IMR-90 (cell line): ENCODE measurements around the gene LATS1. TPM values are rescaled to one million over a fixed set of nuclear protein-coding genes. Genes with fewer than 3 reads are reported as not detected.
A peak's percentile ranks its signal among the peaks of the same experiment; 100 is the strongest.

Source experiments
- ATAC-seq: fragments of 200-7000 bp; cut with Tn5 transposase; 2 replicates; pipeline ENCODE4 v1.9.1; 2020; ENCODE audit warnings: low read depth, mild to moderate bottlenecking, moderate library complexity
- BruUV-seq: library from RNA; stranded (reverse); fragments of 400-500 nt; replicated peaks from 2 replicates; lab custom pipeline; 2021; lab: Mats Ljungman, UMichigan
- CTCF ChIA-PET: fragments of 300-600 bp; formaldehyde crosslinking; extraction: SDS; loops from one replicate; lab custom pipeline; 2021; ENCODE audit warnings: antibody characterized with exemption; lab: Yijun Ruan, JAX
- POLR2A ChIA-PET: fragments of 300-600 bp; sonication (Branson Sonifier 250); formaldehyde crosslinking; loops from one replicate; lab custom pipeline; 2022; ENCODE audit warnings: antibody characterized with exemption; ENCODE audit not compliant: unreplicated experiment; lab: Charles Lee
- DNase-seq: peaks from one replicate; pipeline ENCODE4 v3.0.0; 2013
- H2AFZ ChIP-seq: replicated peaks from 2 replicates; pipeline ENCODE3; 2013; ENCODE audit warnings: low read length, mild to moderate bottlenecking; ENCODE audit not compliant: poor library complexity
- H2AK5ac ChIP-seq: 2 replicates; pipeline ENCODE4 v1.6.1; 2013; ENCODE audit warnings: low read depth, low read length, inconsistent platforms
- H2AK9ac ChIP-seq: replicated peaks from 2 replicates; pipeline ENCODE3; 2013; ENCODE audit warnings: mild to moderate bottlenecking, low read depth, low read length, moderate library complexity; ENCODE audit not compliant: poor library complexity
- H2BK120ac ChIP-seq: 2 replicates; pipeline ENCODE4 v1.6.1; 2013; ENCODE audit warnings: low read depth, low read length, inconsistent platforms
- H2BK15ac ChIP-seq: 3 replicates; pipeline ENCODE4 v1.6.1; 2013; ENCODE audit warnings: low read depth, low read length, inconsistent platforms
- H2BK20ac ChIP-seq: 2 replicates; pipeline ENCODE4 v1.6.1; 2013; ENCODE audit warnings: low read depth, mild to moderate bottlenecking, inconsistent platforms, low read length, moderate library complexity
- H2BK5ac ChIP-seq: 2 replicates; pipeline ENCODE4 v1.6.1; 2013; ENCODE audit warnings: mild to moderate bottlenecking, low read depth, low read length, inconsistent platforms; ENCODE audit not compliant: poor library complexity, severe bottlenecking
- H3K14ac ChIP-seq: replicated peaks from 2 replicates; pipeline ENCODE4 v1.6.1; 2013; ENCODE audit warnings: low read depth, low read length, inconsistent platforms
- H3K18ac ChIP-seq: 2 replicates; pipeline ENCODE4 v1.6.1; 2013; ENCODE audit warnings: low read depth, low read length, control low read depth
- H3K23ac ChIP-seq: 2 replicates; pipeline ENCODE4 v1.6.1; 2013; ENCODE audit warnings: low read depth, low read length, inconsistent platforms
- H3K27ac ChIP-seq: 2 replicates; pipeline ENCODE4 v1.5.1; 2013; ENCODE audit warnings: mild to moderate bottlenecking, control low read depth, low read length; ENCODE audit not compliant: insufficient read depth
- H3K27me3 ChIP-seq: 2 replicates; pipeline ENCODE4 v1.6.1; 2013; ENCODE audit warnings: low read length; ENCODE audit not compliant: control insufficient read depth, insufficient read depth
- H3K36me3 ChIP-seq: 2 replicates; pipeline ENCODE4 v1.6.1; 2013; ENCODE audit warnings: low read length, mixed read lengths; ENCODE audit not compliant: control insufficient read depth, insufficient read depth
- H3K4ac ChIP-seq: 2 replicates; pipeline ENCODE4 v1.6.1; 2013; ENCODE audit warnings: low read depth, low read length, inconsistent platforms
- H3K4me1 ChIP-seq: 2 replicates; pipeline ENCODE4 v1.6.1; 2013; ENCODE audit warnings: low read length, mixed read lengths; ENCODE audit not compliant: control insufficient read depth, insufficient read depth
- H3K4me2 ChIP-seq: 2 replicates; pipeline ENCODE4 v1.6.1; 2013; ENCODE audit warnings: low read depth, mild to moderate bottlenecking, control low read depth, low read length, moderate library complexity
- H3K4me3 ChIP-seq: 2 replicates; pipeline ENCODE4 v1.5.1; 2013; ENCODE audit warnings: low read depth, mild to moderate bottlenecking, control low read depth, low read length, moderate library complexity; ENCODE audit not compliant: insufficient read depth
- H3K56ac ChIP-seq: 2 replicates; pipeline ENCODE4 v1.6.1; 2013; ENCODE audit warnings: low read length, inconsistent platforms; ENCODE audit not compliant: insufficient read depth; ENCODE audit errors: extremely low read depth
- H3K79me1 ChIP-seq, 2 experiments: 2 replicates each; pipeline ENCODE4 v1.6.1; 2013; ENCODE audit warnings: low read length in 2 of 2, inconsistent platforms in 1 of 2, low read depth in 1 of 2
- H3K9ac ChIP-seq: 2 replicates; pipeline ENCODE4 v1.6.1; 2013; ENCODE audit warnings: low read depth, low read length, control low read depth
- H3K9me1 ChIP-seq: 2 replicates; pipeline ENCODE4 v1.6.1; 2013; ENCODE audit warnings: low read length, inconsistent platforms; ENCODE audit not compliant: insufficient read depth
- H3K9me3 ChIP-seq: 2 replicates; pipeline ENCODE4 v1.6.1; 2013; ENCODE audit warnings: low read length; ENCODE audit not compliant: control insufficient read depth, insufficient read depth
- H4K20me1 ChIP-seq: 2 replicates; pipeline ENCODE4 v1.6.1; 2013; ENCODE audit warnings: low read length, inconsistent platforms; ENCODE audit not compliant: insufficient read depth
- H4K5ac ChIP-seq: 2 replicates; pipeline ENCODE4 v1.6.1; 2013; ENCODE audit warnings: mild to moderate bottlenecking, low read depth, low read length, control low read depth
- H4K8ac ChIP-seq, 2 experiments: 2 replicates each; pipeline ENCODE4 v1.6.1; 2013; ENCODE audit warnings: low read depth in 2 of 2, low read length in 2 of 2, control low read depth in 1 of 2, inconsistent platforms in 1 of 2
- H4K91ac ChIP-seq: 2 replicates; pipeline ENCODE4 v1.6.1; 2013; ENCODE audit warnings: low read depth, low read length, inconsistent platforms; ENCODE audit not compliant: insufficient read depth
- CEBPB ChIP-seq: IDR thresholded peaks from 2 replicates; pipeline ENCODE4 v1.6.1; 2012; ENCODE audit warnings: low read depth, low read length, improper control_type of control experiment
- CHD1 ChIP-seq: IDR thresholded peaks from 2 replicates; pipeline ENCODE4 v1.6.1; 2012; ENCODE audit warnings: low read depth, low read length, improper control_type of control experiment
- CTCF ChIP-seq: conservative IDR thresholded peaks from 2 replicates; pipeline ENCODE4 v1.5.1; 2012; ENCODE audit warnings: mild to moderate bottlenecking, low read depth, low read length, improper control_type of control experiment
- MAFK ChIP-seq: IDR thresholded peaks from 2 replicates; pipeline ENCODE4 v1.6.1; 2012; ENCODE audit warnings: low read depth, low read length, improper control_type of control experiment
- NFE2L2 ChIP-seq: fragments of 150-350 bp; IDR thresholded peaks from 2 replicates; pipeline ENCODE4 v1.6.1; 2016; ENCODE audit warnings: low read depth, mild to moderate bottlenecking, low read length
- RFX5 ChIP-seq: IDR thresholded peaks from 2 replicates; pipeline ENCODE4 v1.8.0; 2012; ENCODE audit warnings: low read depth, mild to moderate bottlenecking, low read length, moderate library complexity
- WGBS, 2 experiments: methylation state at CpG; one replicate each; pipeline versions ENCODE4 v1.1.5 to v1.1.7; 2013; ENCODE audit warnings: missing lambda C conversion rate in 2 of 2; ENCODE audit not compliant: insufficient read length in 1 of 2; ENCODE audit errors: extremely low coverage in 2 of 2; 5-methylcytosine and 5-hydroxymethylcytosine counted together
- dilution Hi-C: fragments of 300-500 bp; cut with HindIII; formaldehyde crosslinking; loops from one replicate; pipeline ENCODE4 v1.14.3; 2018; ENCODE audit warnings: low sequenced_read_pairs; ENCODE audit not compliant: unreplicated experiment
- in situ Hi-C: fragments of 300-500 bp; cut with MboI; formaldehyde crosslinking; loops from 3 replicates; pipeline ENCODE4 v1.14.3; 2019; ENCODE audit warnings: low sequenced_read_pairs, inconsistent platforms, mixed read lengths
- intact Hi-C: fragments of 100-400 bp; cut with micrococcal nuclease; formaldehyde crosslinking; loops from 2 replicates; pipeline ENCODE4 v1.10.0; 2022
- polyA plus RNA-seq, 3 experiments: library from polyadenylated mRNA; depleted of rRNA; stranded (reverse); fragments of >200 nt; gene quantifications; 2 replicates each; pipeline ENCODE4 v1.2.3, GENCODE V29; 2012; ENCODE audit warnings: low replicate concordance in 1 of 3
- total RNA-seq: library from RNA; depleted of rRNA; stranded (reverse); fragments of >200 nt; gene quantifications from 2 replicates; pipeline ENCODE4 v1.2.3, GENCODE V29; 2012

Gene LATS1
- total and polyA plus RNA-seq, 2 of the 4 experiments (the other 2 are of a cell fraction): 7.9 to 20.1 TPM

GRCh38 chr6:149723771-149724417 lies 6.0 kb upstream of the LATS1 start (continued):
- TF ChIP-seq RFX5: no peak

- H3K56ac ChIP-seq: no peak overlapping the region
- no CpG with 5 or more reads among the region's 4 CpGs for WGBS, 2 experiments
- H2BK120ac ChIP-seq: no peak overlapping the region
- H3K79me1 ChIP-seq: no peaks in the 10 kb centered on the region
- H3K36me3 ChIP-seq: 0 out of 2 replicates have a peak, but pooled peaks cover 1% of the 10 kb centered on the region
- H3K4me3 ChIP-seq: no peak overlapping the region
- H3K4ac ChIP-seq: no peak overlapping the region
- H3K4me2 ChIP-seq: no peak overlapping the region
- no peak for TF ChIP-seq CEBPB
- TF ChIP-seq CHD1: no peak
- no peak for TF ChIP-seq NFE2L2
- peak; percentile 62 for TF ChIP-seq MAFK
- TF ChIP-seq CTCF: no peak
- no peak overlapping the region for H3K23ac ChIP-seq
- DNase-seq: no peak
- no peak overlapping the region for H3K14ac ChIP-seq
- no peak overlapping the region for H2AFZ ChIP-seq
- no peak overlapping the region for H2BK5ac ChIP-seq
- ChIA-PET CTCF (interaction anchor here (0.5 to 0.6 kb wide), 3 partner anchors 18 to 238 kb away, joined by 3 to 6 read pairs (median 3); no protein-coding TSS in a partner anchor), POLR2A (no interaction called here)
- H2AK9ac ChIP-seq: no peak overlapping the region
- H4K20me1 ChIP-seq: no peaks in the 10 kb centered on the region
- H3K9ac ChIP-seq: no peak overlapping the region
- H3K27me3 ChIP-seq: no peaks in the 10 kb centered on the region
- no peak overlapping the region for H2BK20ac ChIP-seq
- no peak overlapping the region for H2AK5ac ChIP-seq
- no TSS peak for BruUV-seq
- intact Hi-C loops (loop anchor here (1.0 to 10.0 kb wide), 2 partner anchors 200 to 292 kb away; partner anchors contain the start of gene RAET1G), in situ Hi-C loops (loop anchor here (10.0 kb wide), 1 partner anchor 202 kb away; the partner anchor contains the start of gene RAET1G), dilution Hi-C loops (no loop called here)
- no peak for ATAC-seq
- H3K9me1 ChIP-seq: no peaks in the 10 kb centered on the region
- no peak overlapping the region for H3K27ac ChIP-seq
- no peak overlapping the region for H3K18ac ChIP-seq
- H4K8ac ChIP-seq: no peak overlapping the region
- no peaks in the 10 kb centered on the region for H3K4me1 ChIP-seq
- H4K5ac ChIP-seq: no peak overlapping the region
- H3K9me3 ChIP-seq: no peaks in the 10 kb centered on the region
- no peak overlapping the region for H4K91ac ChIP-seq
- H2BK15ac ChIP-seq: no peak overlapping the region
These were observed 5.4 kb upstream of the LATS1 start for GRCh38 chr6:149723262-149723661.
